ENCODE results near the gene DOCK6. TPM values are rescaled to one million over a fixed set of nuclear protein-coding genes. Genes with fewer than 3 reads are reported as not detected.

Gene DOCK6
- total and polyA plus RNA-seq, 8 donors, result 18.0 to 79.0 (median 30.7) TPM

DNA sequence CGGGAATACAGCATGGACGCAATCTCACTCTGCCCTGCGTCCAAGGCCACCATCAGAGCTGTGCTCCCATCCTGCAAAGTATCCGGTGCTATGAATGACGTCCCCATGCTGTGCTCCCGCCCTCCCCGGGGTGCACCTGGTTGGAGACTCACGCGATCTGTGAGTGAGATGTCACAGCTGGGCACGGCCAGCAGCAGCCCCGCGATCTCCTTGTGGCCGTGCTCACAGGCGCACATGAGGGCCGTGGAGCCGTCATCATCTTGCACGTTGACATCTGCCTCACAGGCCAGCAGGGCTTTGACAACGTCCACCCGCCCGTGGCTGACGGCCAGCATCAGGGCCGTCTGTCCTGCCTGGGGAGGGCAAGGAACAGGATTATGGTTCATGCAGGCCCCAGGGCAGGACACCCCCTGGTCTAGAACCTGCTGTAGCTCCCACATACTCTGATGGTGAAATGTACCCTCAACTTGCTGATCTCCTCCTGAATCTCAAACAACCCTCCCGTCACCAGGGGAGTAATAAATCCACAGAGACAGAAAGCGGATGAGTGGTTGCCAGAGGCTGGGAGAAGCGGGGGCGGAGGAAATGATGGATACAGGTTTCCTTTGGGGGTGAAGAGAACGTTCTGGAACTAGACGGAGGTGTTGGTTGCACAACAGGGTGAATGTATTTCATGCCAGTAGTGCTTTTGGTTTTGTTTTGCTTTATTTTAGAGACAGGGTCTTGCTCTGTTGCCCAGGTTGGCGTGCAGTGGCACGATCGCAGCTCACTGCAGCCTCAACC is 92.2 kb downstream of the DOCK6 start:
- ATAC-seq (no peak), FAIRE-seq (no peak), DNase-seq (peak in 1 of 6 donors; percentile 62)
- Histone ChIP-seq H3K27me3 (no peaks in the 10 kb centered on the region), H3K4me3 (no peak overlapping the region), H3K36me3 (peaks cover 3 to 60% (median 13%) of the 10 kb centered on the region in 3 donors), H3K27ac (no peak overlapping the region), H3K9me3 (no peaks in the 10 kb centered on the region), H3K4me1 (no peaks in the 10 kb centered on the region)
- intact Hi-C loops (cut with DNase I), result no loop called here
- WGBS, 2 donors, result 88 to 91% methylated on average over 31 of the region's 31 CpGs
- TF ChIP-seq, protein P1, sequence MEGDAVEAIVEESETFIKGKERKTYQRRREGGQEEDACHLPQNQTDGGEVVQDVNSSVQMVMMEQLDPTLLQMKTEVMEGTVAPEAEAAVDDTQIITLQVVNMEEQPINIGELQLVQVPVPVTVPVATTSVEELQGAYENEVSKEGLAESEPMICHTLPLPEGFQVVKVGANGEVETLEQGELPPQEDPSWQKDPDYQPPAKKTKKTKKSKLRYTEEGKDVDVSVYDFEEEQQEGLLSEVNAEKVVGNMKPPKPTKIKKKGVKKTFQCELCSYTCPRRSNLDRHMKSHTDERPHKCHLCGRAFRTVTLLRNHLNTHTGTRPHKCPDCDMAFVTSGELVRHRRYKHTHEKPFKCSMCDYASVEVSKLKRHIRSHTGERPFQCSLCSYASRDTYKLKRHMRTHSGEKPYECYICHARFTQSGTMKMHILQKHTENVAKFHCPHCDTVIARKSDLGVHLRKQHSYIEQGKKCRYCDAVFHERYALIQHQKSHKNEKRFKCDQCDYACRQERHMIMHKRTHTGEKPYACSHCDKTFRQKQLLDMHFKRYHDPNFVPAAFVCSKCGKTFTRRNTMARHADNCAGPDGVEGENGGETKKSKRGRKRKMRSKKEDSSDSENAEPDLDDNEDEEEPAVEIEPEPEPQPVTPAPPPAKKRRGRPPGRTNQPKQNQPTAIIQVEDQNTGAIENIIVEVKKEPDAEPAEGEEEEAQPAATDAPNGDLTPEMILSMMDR (IDR thresholded peaks at IDR 0.05), result no peak

DNA sequence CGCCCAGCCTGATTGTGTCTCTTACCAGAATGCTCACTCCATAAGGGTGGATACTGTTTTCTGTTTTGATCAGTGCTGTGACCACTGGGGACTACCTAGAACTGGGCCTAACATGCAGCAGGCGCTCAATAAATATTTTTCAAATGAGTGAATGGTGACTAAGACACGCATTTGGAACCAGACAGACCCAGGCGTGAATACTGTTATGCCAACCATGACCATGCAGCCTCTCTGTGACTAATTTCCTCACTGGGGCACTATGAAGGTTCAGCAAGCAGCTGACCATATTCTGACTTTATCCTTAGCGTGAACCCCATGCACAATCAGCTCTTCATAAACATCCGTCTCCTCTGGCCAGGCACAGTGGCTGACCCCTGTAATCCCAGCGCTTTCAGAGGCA is 93.8 kb downstream of the DOCK6 start:
- ATAC-seq, result no peak
- H3K27ac ChIP-seq, result no peak overlapping the region

DNA sequence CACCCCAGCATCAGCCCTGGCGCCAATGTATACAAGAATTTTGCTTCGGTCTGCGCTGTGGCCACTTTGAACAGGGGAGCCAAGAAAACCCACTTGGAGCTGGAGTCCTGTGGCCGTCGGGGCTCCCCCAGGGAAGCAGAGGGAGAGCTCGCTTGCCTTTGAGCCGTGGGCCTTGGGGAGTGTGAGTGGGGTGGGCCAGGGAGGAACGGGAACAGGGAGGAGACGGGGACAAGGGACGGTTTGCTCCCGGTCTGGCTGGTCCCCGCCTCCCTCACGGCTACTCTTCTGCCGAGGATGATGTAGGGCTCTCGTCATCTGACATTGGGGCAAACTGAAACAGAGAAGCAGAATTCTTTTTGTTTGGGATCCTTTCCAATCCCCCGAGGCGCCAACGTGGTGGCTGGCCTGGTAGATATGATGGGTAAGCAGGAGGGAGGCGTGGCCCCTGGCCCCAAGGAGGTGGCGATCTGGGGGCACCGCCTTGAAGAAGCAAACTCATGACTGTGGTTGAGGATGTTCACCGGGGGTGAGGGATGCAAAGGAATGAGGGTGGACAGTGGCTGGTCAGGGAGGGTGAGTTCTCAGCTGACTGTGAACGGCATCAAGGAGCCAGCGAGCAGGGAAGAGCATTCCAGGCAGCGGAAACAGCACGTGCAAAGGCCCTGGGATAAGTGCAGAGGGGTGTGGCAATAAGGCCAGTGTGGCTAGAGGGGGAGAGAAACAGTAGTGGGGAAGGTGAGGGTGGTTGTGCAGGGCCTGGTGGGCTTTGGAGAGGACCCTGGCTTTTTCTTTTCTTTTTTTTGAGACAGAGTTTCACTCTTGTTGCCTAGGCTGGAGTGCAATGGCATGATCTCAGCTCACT is 95.8 kb downstream of the DOCK6 start:
- Histone ChIP-seq H3K27me3 (no peaks in the 10 kb centered on the region), H3K27ac (no peak overlapping the region), H3K36me3 (peaks cover 3 to 33% (median 13%) of the 10 kb centered on the region in 3 donors), H3K9me3 (no peaks in the 10 kb centered on the region), H3K4me3 (no peak overlapping the region), H3K4me1 (no peaks in the 10 kb centered on the region)
- intact Hi-C loops (cut with DNase I), result no loop called here
- ATAC-seq (peak in 1 of 4 donors; percentile 18), FAIRE-seq (no peak), DNase-seq (no peak)
- TF ChIP-seq, protein P1 (IDR thresholded peaks at IDR 0.05), result no peak
- WGBS, 2 donors, result 86% methylated on average over 26 of the region's 26 CpGs

More for the DNA sequence above, 93.8 kb downstream of the DOCK6 start:
- Histone ChIP-seq H3K4me1 (no peaks in the 10 kb centered on the region), H3K36me3 (peaks cover 3 to 48% (median 13%) of the 10 kb centered on the region in 3 donors), H3K27me3 (no peaks in the 10 kb centered on the region), H3K9me3 (no peaks in the 10 kb centered on the region), H3K4me3 (no peak overlapping the region)
- 97 to 99% methylated on average over 7 of the region's 7 CpGs for WGBS, 2 donors
- TF ChIP-seq, protein P1 (IDR thresholded peaks at IDR 0.05), result no peak
- intact Hi-C loops (cut with DNase I), result no loop called here
- no peak for DNase-seq
- FAIRE-seq, result no peak

DNA sequence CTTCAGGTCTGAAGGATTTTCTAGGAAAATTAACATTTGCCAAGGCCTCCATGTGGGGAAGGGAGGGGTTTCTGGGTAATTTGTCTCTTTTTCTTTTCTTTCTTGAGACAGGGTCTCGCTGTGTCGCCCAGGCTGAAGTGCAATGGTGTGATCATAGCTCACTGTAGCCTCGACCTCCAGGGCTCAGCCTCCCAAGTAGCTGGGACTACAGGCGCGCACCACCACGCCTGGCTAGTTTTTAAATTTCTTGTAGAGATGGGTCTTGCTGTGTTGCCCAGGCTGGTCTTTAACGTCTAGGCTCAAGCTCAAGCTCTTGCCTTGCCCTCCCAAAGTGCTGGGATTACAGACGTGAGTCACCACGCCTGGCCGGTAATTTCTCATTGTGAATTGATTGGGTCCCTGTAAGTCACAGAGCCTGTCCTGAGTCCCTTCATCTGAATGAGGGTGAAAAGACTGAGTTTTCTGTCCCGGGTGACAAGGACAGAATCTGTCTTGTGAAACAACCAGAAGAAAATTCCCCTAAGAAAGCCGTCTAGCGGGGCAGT is 96.8 kb downstream of the DOCK6 start:
- TF ChIP-seq, protein P1 (IDR thresholded peaks at IDR 0.05), result no peak
- Histone ChIP-seq H3K9me3 (no peaks in the 10 kb centered on the region), H3K27ac (no peak overlapping the region), H3K36me3 (peaks cover 3 to 32% (median 12%) of the 10 kb centered on the region in 3 donors), H3K4me3 (no peak overlapping the region), H3K27me3 (no peaks in the 10 kb centered on the region), H3K4me1 (no peaks in the 10 kb centered on the region)
- 93% methylated on average over 13 of the region's 13 CpGs for WGBS, 2 donors
- DNase-seq (no peak), ATAC-seq (no peak), FAIRE-seq (no peak)
- intact Hi-C loops (cut with DNase I), result no loop called here

All from pancreas (tissue), 10 donors.